B cell (primary cell): ENCODE measurements around the gene PICK1. TPM values are rescaled to one million over a fixed set of nuclear protein-coding genes. Genes with fewer than 3 reads are reported as not detected.

Experiments
- ATAC-seq: fragments of 200-7000 bp; cut with Tn5 transposase; one replicate; pipeline ENCODE4 v1.10.0; 2021; ENCODE audit warnings: low read depth, mild to moderate bottlenecking, moderate number of reproducible peaks, moderate library complexity
- CTCF ChIA-PET: fragments of 350-600 bp; sonication (Branson Sonifier 250); formaldehyde crosslinking; loops from one replicate; lab custom pipeline; 2021; ENCODE audit warnings: antibody characterized with exemption, inconsistent platforms; lab: Charles Lee
- POLR2A ChIA-PET: fragments of 350-600 bp; sonication (Branson Sonifier 250); formaldehyde crosslinking; loops from one replicate; lab custom pipeline; 2021; ENCODE audit warnings: antibody characterized with exemption; lab: Charles Lee
- DNase-seq: peaks from one replicate; pipeline ENCODE4 v3.0.0; 2013
- H2AFZ ChIP-seq: 2 replicates; pipeline ENCODE4 v1.6.1; 2012; ENCODE audit warnings: mild to moderate bottlenecking, low read depth, low read length; ENCODE audit not compliant: insufficient read depth, poor library complexity, severe bottlenecking
- H3K27ac ChIP-seq, 2 donors: 1 replicate in 1 of 2; 2 replicates in 1 of 2; pipeline ENCODE4 v1.5.1; 2012 to 2013; ENCODE audit warnings: low read length in 2 of 2, mild to moderate bottlenecking in 2 of 2, moderate library complexity in 1 of 2
- H3K27me3 ChIP-seq, 4 experiments: fragments of 200-600 bp in 1 of 4; sonication (generic) in 1 of 4; replicated peaks in 1 of 4; 1 replicate in 2 of 4; 2 replicates in 2 of 4; pipeline versions ENCODE4 v1.6.1 to v1.7.0; 2013 to 2016; ENCODE audit warnings: low read length in 3 of 4, mild to moderate bottlenecking in 2 of 4, mixed read lengths in 1 of 4, moderate library complexity in 1 of 4; ENCODE audit not compliant: insufficient read depth in 4 of 4, control insufficient read depth in 3 of 4; ENCODE audit errors: control extremely low read depth in 1 of 4
- H3K36me3 ChIP-seq, 2 experiments: replicated peaks in 1 of 2; 1 replicate in 1 of 2; 2 replicates in 1 of 2; pipeline versions ENCODE4 v1.6.1 to v1.7.1; 2013; ENCODE audit warnings: low read length in 1 of 2; ENCODE audit not compliant: insufficient read depth in 2 of 2, control insufficient read depth in 1 of 2; ENCODE audit errors: control extremely low read depth in 1 of 2, extremely low read depth in 1 of 2
- H3K4me1 ChIP-seq, 2 donors: fragments of 200-600 bp in 1 of 2; sonication (generic) in 1 of 2; 1 replicate in 1 of 2; 2 replicates in 1 of 2; pipeline versions ENCODE4 v1.5.1 to v1.6.1; 2013 to 2017; ENCODE audit warnings: low read length in 2 of 2; ENCODE audit not compliant: control insufficient read depth in 2 of 2, insufficient read depth in 2 of 2
- H3K4me2 ChIP-seq: replicated peaks from 2 replicates; pipeline ENCODE3; 2012; ENCODE audit warnings: mild to moderate bottlenecking, low read depth, low read length; ENCODE audit not compliant: poor library complexity, severe bottlenecking
- H3K4me3 ChIP-seq, 5 experiments: fragments of 200-600 bp in 1 of 5; sonication (generic) in 1 of 5; 1 replicate in 3 of 5; 2 replicates in 2 of 5; pipeline versions ENCODE4 v1.5.1 to v1.7.0; 2011 to 2016; ENCODE audit warnings: low read length in 4 of 5, mild to moderate bottlenecking in 4 of 5, low read depth in 2 of 5, control low read depth in 1 of 5, moderate library complexity in 1 of 5; ENCODE audit not compliant: insufficient read depth in 1 of 5; ENCODE audit errors: control extremely low read depth in 1 of 5, extremely low read depth in 1 of 5
- H3K79me2 ChIP-seq: fragments of 200-600 bp; sonication (generic); one replicate; pipeline ENCODE4 v1.6.0; 2016; ENCODE audit warnings: low read length; ENCODE audit not compliant: control insufficient read depth, insufficient read depth
- H3K9ac ChIP-seq: fragments of 200-600 bp; sonication (generic); 2 replicates; pipeline ENCODE4 v1.6.1; 2017; ENCODE audit warnings: mild to moderate bottlenecking, low read length, moderate library complexity
- H3K9me3 ChIP-seq, 3 donors: one replicate each; pipeline versions ENCODE4 v1.6.1 to v1.7.1; 2013; ENCODE audit warnings: low read length in 2 of 3; ENCODE audit not compliant: control insufficient read depth in 2 of 3, insufficient read depth in 1 of 3; ENCODE audit errors: control extremely low read depth in 1 of 3
- H4K20me1 ChIP-seq: 2 replicates; pipeline ENCODE4 v1.6.0; 2012; ENCODE audit warnings: mild to moderate bottlenecking, low read length; ENCODE audit not compliant: insufficient read depth, control insufficient read depth, poor library complexity, severe bottlenecking
- H3K27ac Mint-ChIP-seq: one replicate; pipeline ENCODE4 v1.8.0; 2021; ENCODE audit warnings: mixed read lengths
- H3K27me3 Mint-ChIP-seq: one replicate; pipeline ENCODE4 v1.8.0; 2021; ENCODE audit warnings: mixed read lengths
- H3K4me1 Mint-ChIP-seq: one replicate; pipeline ENCODE4 v1.8.0; 2021; ENCODE audit warnings: mixed read lengths
- H3K4me3 Mint-ChIP-seq: one replicate; pipeline ENCODE4 v1.8.0; 2021; ENCODE audit warnings: mixed read lengths
- H3K9me3 Mint-ChIP-seq: one replicate; pipeline ENCODE4 v1.8.0; 2022; ENCODE audit warnings: mixed read lengths; ENCODE audit not compliant: insufficient read depth
- CTCF ChIP-seq: fragments of 200-600 bp; IDR thresholded peaks from one replicate; pipeline ENCODE4 v1.8.0; 2022; ENCODE audit warnings: antibody characterized with exemption, mild to moderate bottlenecking
- EZH2 ChIP-seq: IDR thresholded peaks from 2 replicates; pipeline ENCODE4 v1.6.1; 2012; ENCODE audit warnings: borderline replicate concordance, low read depth, mild to moderate bottlenecking, moderate library complexity, low read length; ENCODE audit not compliant: insufficient read depth, poor library complexity, severe bottlenecking
- whole genome bisulfite sequencing: methylation state at CpG from one replicate; pipeline ENCODE4 v1.1.5; 2013; ENCODE audit warnings: missing lambda C conversion rate; ENCODE audit not compliant: insufficient coverage; 5-methylcytosine and 5-hydroxymethylcytosine counted together
- intact Hi-C: fragments of 100-400 bp; cut with micrococcal nuclease; formaldehyde crosslinking; loops from one replicate; pipeline ENCODE4 v1.10.0; 2022
- polyA plus RNA-seq: library from polyadenylated mRNA; depleted of rRNA; stranded (reverse); fragments of >200 nt; gene quantifications from 2 replicates; pipeline ENCODE4 v1.2.3, GENCODE V29; 2012
- total RNA-seq, 2 donors: library from RNA; stranded (reverse); fragments of 120-200 nt in 1 of 2; gene quantifications; 1 replicate in 1 of 2; 2 replicates in 1 of 2; pipeline versions ENCODE4 v1.2.3 to v1.2.4, GENCODE V29; 2013 to 2022

The PICK1 gene
- total and polyA plus RNA-seq, 2 donors (not counting 1 experiment from before 2014, with no cell fraction given): 34.2 to 37.4 TPM

- no peak overlapping the region for H3K4me3 Mint-ChIP-seq
- DNase-seq: no peak
- no peak overlapping the region for H3K27ac Mint-ChIP-seq
- intact Hi-C loops: no loop called here
- H3K27me3 Mint-ChIP-seq: peaks cover 16% of the 10 kb centered on the region
- ChIA-PET POLR2A (no interaction called here), CTCF (no interaction called here)
- no peak overlapping the region for H3K4me2 ChIP-seq
- H4K20me1 ChIP-seq: no peaks in the 10 kb centered on the region
- H3K27ac ChIP-seq: no peak overlapping the region
- TF ChIP-seq CTCF: no peak
- no peak for TF ChIP-seq EZH2
- no peak overlapping the region for H2AFZ ChIP-seq
- H3K4me1 Mint-ChIP-seq: peaks cover 5% of the 10 kb centered on the region
- no peaks in the 10 kb centered on the region for H3K27me3 ChIP-seq
- no peaks in the 10 kb centered on the region for H3K79me2 ChIP-seq
- no peaks in the 10 kb centered on the region for H3K36me3 ChIP-seq
- 91% methylated on average over 19 of the region's 23 CpGs for WGBS
- no peak for ATAC-seq
- no peaks in the 10 kb centered on the region for H3K9me3 ChIP-seq
- H3K4me1 ChIP-seq: peaks cover 0 to 5% of the 10 kb centered on the region in 2 donors
- no peak overlapping the region for H3K4me3 ChIP-seq
- H3K9me3 Mint-ChIP-seq: no peaks in the 10 kb centered on the region
- H3K9ac ChIP-seq: no peak overlapping the region
These were observed 18.8 kb upstream of the PICK1 start for GRCh38 chr22:38038426-38038825.

GRCh38 chr22:38038890-38039812, 18.1 kb upstream of the PICK1 start:
- Histone ChIP-seq H3K27me3 (no peaks in the 10 kb centered on the region), H3K79me2 (no peaks in the 10 kb centered on the region), H3K27ac (no peak overlapping the region), H2AFZ (no peak overlapping the region), H4K20me1 (no peaks in the 10 kb centered on the region), H3K4me1 (peaks cover 0 to 5% of the 10 kb centered on the region in 2 donors), H3K9me3 (no peaks in the 10 kb centered on the region), H3K4me2 (no peak overlapping the region), H3K36me3 (no peaks in the 10 kb centered on the region), H3K4me3 (no peak overlapping the region), H3K9ac (no peak overlapping the region)
- TF ChIP-seq CTCF (no peak), EZH2 (no peak)
- WGBS: 95% methylated on average over 46 of the region's 46 CpGs
- peaks cover 5% of the 10 kb centered on the region for H3K4me1 Mint-ChIP-seq
- CTCF ChIA-PET: no interaction called here
- no peak for DNase-seq
- H3K27ac Mint-ChIP-seq: no peak overlapping the region
- ATAC-seq: no peak
- intact Hi-C loops: no loop called here
- H3K27me3 Mint-ChIP-seq: peaks cover 16% of the 10 kb centered on the region
- H3K4me3 Mint-ChIP-seq: no peak overlapping the region
- POLR2A ChIA-PET: no interaction called here
- no peaks in the 10 kb centered on the region for H3K9me3 Mint-ChIP-seq
